ENCODE measurements around the gene GPD1L.
"Not testable (repeated sequence)": the region's sequence is repeated elsewhere in the genome, so short reads cannot be mapped to it uniquely, and the experiment has no call there.

GPD1L gene

GRCh38 chr3:32106132-32106928 is at the start of gene GPD1L:
GPD1L (plus strand) TSS chr3:32106620; CDS start chr3:32106712, 92 bp downstream.
- DNase-seq: peak; percentile 91

- not testable (repeated sequence) for DNase-seq
These were observed 48.0 kb upstream of the GPD1L start for GRCh38 chr3:32058465-32058864.

GRCh38 chr3:32062950-32063582 is 43.4 kb upstream of the GPD1L start:
- DNase-seq: no peak

GRCh38 chr3:32066686-32067085 is 39.7 kb upstream of the GPD1L start:
- no peak for DNase-seq

GRCh38 chr3:32074194-32074593 is 32.2 kb upstream of the GPD1L start:
- DNase-seq: not testable (repeated sequence)

- DNase-seq: peak; percentile 21
These were observed 29.9 kb upstream of the GPD1L start for GRCh38 chr3:32076566-32076965.

GRCh38 chr3:32077260-32078084 is 28.9 kb upstream of the GPD1L start:
- no peak for DNase-seq

- DNase-seq: no peak
These were observed 28.3 kb upstream of the GPD1L start for GRCh38 chr3:32078085-32078634.

GRCh38 chr3:32078864-32079263 is 27.6 kb upstream of the GPD1L start:
- DNase-seq: no peak

- DNase-seq: no peak
These were observed 23.7 kb upstream of the GPD1L start for GRCh38 chr3:32082721-32083120.

GRCh38 chr3:32083702-32084270 is 22.6 kb upstream of the GPD1L start:
- no peak for DNase-seq

GRCh38 chr3:32084870-32085269 is 21.6 kb upstream of the GPD1L start:
- no peak for DNase-seq

GRCh38 chr3:32086464-32086863 is 20.0 kb upstream of the GPD1L start:
- DNase-seq: no peak

GRCh38 chr3:32089476-32089875 is 16.9 kb upstream of the GPD1L start:
- no peak for DNase-seq

- no peak for DNase-seq
These were observed 13.2 kb upstream of the GPD1L start for GRCh38 chr3:32093204-32093603.

- DNase-seq: no peak
These were observed 11.0 kb upstream of the GPD1L start for GRCh38 chr3:32095431-32095830.

GRCh38 chr3:32097768-32098167 is 8.7 kb upstream of the GPD1L start:
- DNase-seq: no peak

- no peak for DNase-seq
These were observed 7.9 kb upstream of the GPD1L start for GRCh38 chr3:32098528-32098927.

- DNase-seq: no peak
These were observed 6.0 kb upstream of the GPD1L start for GRCh38 chr3:32100465-32100864.

GRCh38 chr3:32102289-32102688 is 4.1 kb upstream of the GPD1L start:
- DNase-seq: no peak

- no peak for DNase-seq
These were observed 1.9 kb upstream of the GPD1L start for GRCh38 chr3:32104492-32104891.

GRCh38 chr3:32105291-32106131 is 909 bp upstream of the GPD1L start:
- peak; percentile 7 for DNase-seq

Measured in fibroblast of skin of right quadriceps (primary cell).